H9 (cell line): ENCODE data around the gene NKAIN2. TPM values are rescaled to one million over a fixed set of nuclear protein-coding genes. Genes with fewer than 3 reads are reported as not detected.

ENCODE experiments used
- DNase-seq: peaks from one replicate; pipeline ENCODE4 v3.0.0-alpha.2; 2017
- H2AFZ ChIP-seq: one replicate; pipeline ENCODE4 v1.6.1; 2013; ENCODE audit warnings: mild to moderate bottlenecking, low read length, control low read depth, moderate library complexity
- H2AK5ac ChIP-seq: 2 replicates; pipeline ENCODE4 v1.6.1; 2013; ENCODE audit warnings: low read length, control low read depth, mixed read lengths; ENCODE audit not compliant: insufficient read length
- H2BK120ac ChIP-seq: one replicate; pipeline ENCODE4 v1.6.1; 2013; ENCODE audit warnings: low read depth, mild to moderate bottlenecking, low read length, control low read depth, inconsistent platforms; ENCODE audit not compliant: poor library complexity, severe bottlenecking
- H2BK12ac ChIP-seq: 2 replicates; pipeline ENCODE4 v1.6.1; 2013; ENCODE audit warnings: low read length, control low read depth, mixed read lengths, low read depth; ENCODE audit not compliant: insufficient read length
- H2BK15ac ChIP-seq: 2 replicates; pipeline ENCODE4 v1.6.1; 2013; ENCODE audit warnings: low read depth, low read length, control low read depth
- H2BK20ac ChIP-seq: one replicate; pipeline ENCODE4 v1.6.1; 2013; ENCODE audit warnings: low read depth, mild to moderate bottlenecking, low read length, control low read depth, inconsistent platforms; ENCODE audit not compliant: poor library complexity, severe bottlenecking
- H2BK5ac ChIP-seq: 2 replicates; pipeline ENCODE4 v1.6.1; 2013; ENCODE audit warnings: low read length, control low read depth, mixed read lengths; ENCODE audit not compliant: insufficient read length
- H3K14ac ChIP-seq: 2 replicates; pipeline ENCODE4 v1.6.1; 2013; ENCODE audit warnings: low read length, control low read depth; ENCODE audit not compliant: insufficient read depth
- H3K18ac ChIP-seq: 2 replicates; pipeline ENCODE4 v1.6.1; 2013; ENCODE audit warnings: low read depth, mild to moderate bottlenecking, mixed read lengths, low read length, control low read depth; ENCODE audit not compliant: insufficient read length
- H3K23ac ChIP-seq: 2 replicates; pipeline ENCODE4 v1.6.1; 2013; ENCODE audit warnings: low read length, control low read depth, mixed read lengths, low read depth; ENCODE audit not compliant: insufficient read length
- H3K23me2 ChIP-seq: 2 replicates; pipeline ENCODE4 v1.6.1; 2013; ENCODE audit warnings: low read depth, mild to moderate bottlenecking, mixed read lengths, low read length, control low read depth; ENCODE audit not compliant: insufficient read length, poor library complexity, severe bottlenecking
- H3K27ac ChIP-seq: 2 replicates; pipeline ENCODE4 v1.5.1; 2013; ENCODE audit warnings: low read length, control low read depth, mixed read lengths, low read depth; ENCODE audit not compliant: insufficient read length
- H3K27me3 ChIP-seq: 2 replicates; pipeline ENCODE4 v1.6.1; 2013; ENCODE audit warnings: low read length, control low read depth, inconsistent platforms; ENCODE audit not compliant: insufficient read depth
- H3K4ac ChIP-seq: 2 replicates; pipeline ENCODE4 v1.6.1; 2013; ENCODE audit warnings: low read depth, mild to moderate bottlenecking, control low read depth, inconsistent platforms, low read length, moderate library complexity
- H3K4me1 ChIP-seq: 2 replicates; pipeline ENCODE4 v1.6.1; 2013; ENCODE audit warnings: low read length, control low read depth, inconsistent platforms; ENCODE audit not compliant: insufficient read depth
- H3K4me2 ChIP-seq: 2 replicates; pipeline ENCODE4 v1.6.1; 2013; ENCODE audit warnings: low read length, control low read depth, mixed read lengths; ENCODE audit not compliant: insufficient read length, insufficient read depth
- H3K56ac ChIP-seq: 2 replicates; pipeline ENCODE4 v1.6.1; 2013; ENCODE audit warnings: low read depth, mild to moderate bottlenecking, mixed read lengths, low read length, control low read depth; ENCODE audit not compliant: insufficient read length
- H3K79me1 ChIP-seq: 2 replicates; pipeline ENCODE4 v1.6.1; 2013; ENCODE audit warnings: low read depth, mild to moderate bottlenecking, moderate library complexity, low read length, control low read depth, inconsistent platforms; ENCODE audit not compliant: insufficient read depth, poor library complexity, severe bottlenecking
- H3K79me2 ChIP-seq: 2 replicates; pipeline ENCODE4 v1.6.1; 2013; ENCODE audit warnings: low read length, control low read depth, inconsistent platforms; ENCODE audit not compliant: insufficient read depth
- H3K9ac ChIP-seq: 2 replicates; pipeline ENCODE4 v1.6.1; 2013; ENCODE audit warnings: low read length, control low read depth, mixed read lengths; ENCODE audit not compliant: insufficient read length; ENCODE audit errors: extremely low read depth
- H3K9me3 ChIP-seq: one replicate; pipeline ENCODE4 v1.6.1; 2013; ENCODE audit warnings: low read depth, low read length, inconsistent platforms; ENCODE audit not compliant: control insufficient read depth
- H3T11ph ChIP-seq: one replicate; pipeline ENCODE4 v1.6.1; 2013; ENCODE audit warnings: mild to moderate bottlenecking, low read length, control low read depth, inconsistent platforms
- H4K20me1 ChIP-seq: one replicate; pipeline ENCODE4 v1.6.1; 2013; ENCODE audit not compliant: control insufficient read depth, insufficient read length, insufficient read depth
- H4K5ac ChIP-seq: 2 replicates; pipeline ENCODE4 v1.6.1; 2013; ENCODE audit warnings: low read depth, mild to moderate bottlenecking, mixed read lengths, low read length, control low read depth; ENCODE audit not compliant: insufficient read length
- H4K8ac ChIP-seq: replicated peaks from 2 replicates; pipeline ENCODE4 v1.6.1; 2013; ENCODE audit warnings: low read length, control low read depth, mixed read lengths, low read depth; ENCODE audit not compliant: insufficient read length
- H4K91ac ChIP-seq: 2 replicates; pipeline ENCODE4 v1.6.1; 2013; ENCODE audit warnings: low read depth, mild to moderate bottlenecking, moderate library complexity, mixed read lengths, low read length, control low read depth; ENCODE audit not compliant: insufficient read length
- H3K27ac Mint-ChIP-seq, 3 experiments: 2 replicates in 2 of 3; 3 replicates in 1 of 3; pipeline ENCODE4 v1.8.0; 2020 to 2021; ENCODE audit warnings: mixed read lengths in 3 of 3, mild to moderate bottlenecking in 1 of 3, moderate library complexity in 1 of 3
- H3K27me3 Mint-ChIP-seq: 2 replicates; pipeline ENCODE4 v1.8.0; 2021; ENCODE audit warnings: low read depth, mild to moderate bottlenecking, moderate library complexity, mixed read lengths
- H3K36me3 Mint-ChIP-seq, 3 experiments: 2 replicates in 2 of 3; 3 replicates in 1 of 3; pipeline ENCODE4 v1.8.0; 2020 to 2021; ENCODE audit warnings: low read depth in 3 of 3, mixed read lengths in 3 of 3; ENCODE audit not compliant: insufficient read depth in 1 of 3
- H3K4me1 Mint-ChIP-seq, 2 experiments: 2 replicates each; pipeline ENCODE4 v1.8.0; 2020; ENCODE audit warnings: mixed read lengths in 2 of 2
- H3K4me3 Mint-ChIP-seq, 2 experiments: 2 replicates in 1 of 2; 3 replicates in 1 of 2; pipeline ENCODE4 v1.8.0; 2020 to 2021; ENCODE audit warnings: mild to moderate bottlenecking in 2 of 2, mixed read lengths in 2 of 2, moderate library complexity in 1 of 2
- H3K9me3 Mint-ChIP-seq, 2 experiments: 2 replicates in 1 of 2; 3 replicates in 1 of 2; pipeline ENCODE4 v1.8.0; 2020; ENCODE audit warnings: mild to moderate bottlenecking in 2 of 2, mixed read lengths in 2 of 2, moderate library complexity in 1 of 2
- WGBS: extraction: QIAGEN DNeasy Blood & Tissue Kit; methylation state at CpG from one replicate; pipeline ENCODE4 v1.1.7; 2013; ENCODE audit warnings: missing lambda C conversion rate, low lambda C conversion rate, mixed read lengths; ENCODE audit not compliant: insufficient read length; ENCODE audit errors: extremely low coverage; 5-methylcytosine and 5-hydroxymethylcytosine counted together
- total RNA-seq: library from RNA; stranded (reverse); gene quantifications from 2 replicates; pipeline ENCODE4 v1.2.1, GENCODE V29; 2021
- TF ChIP-seq, protein P1 (sequence below): fragments of 200-600 bp; sonication (generic); conservative IDR thresholded peaks from 3 replicates; pipeline ENCODE4 v1.8.0; 2021; ENCODE audit warnings: antibody characterized with exemption, mild to moderate bottlenecking

NKAIN2 gene
- total RNA-seq, 1 experiment from 2014 or later, result 0.17 TPM

DNA sequence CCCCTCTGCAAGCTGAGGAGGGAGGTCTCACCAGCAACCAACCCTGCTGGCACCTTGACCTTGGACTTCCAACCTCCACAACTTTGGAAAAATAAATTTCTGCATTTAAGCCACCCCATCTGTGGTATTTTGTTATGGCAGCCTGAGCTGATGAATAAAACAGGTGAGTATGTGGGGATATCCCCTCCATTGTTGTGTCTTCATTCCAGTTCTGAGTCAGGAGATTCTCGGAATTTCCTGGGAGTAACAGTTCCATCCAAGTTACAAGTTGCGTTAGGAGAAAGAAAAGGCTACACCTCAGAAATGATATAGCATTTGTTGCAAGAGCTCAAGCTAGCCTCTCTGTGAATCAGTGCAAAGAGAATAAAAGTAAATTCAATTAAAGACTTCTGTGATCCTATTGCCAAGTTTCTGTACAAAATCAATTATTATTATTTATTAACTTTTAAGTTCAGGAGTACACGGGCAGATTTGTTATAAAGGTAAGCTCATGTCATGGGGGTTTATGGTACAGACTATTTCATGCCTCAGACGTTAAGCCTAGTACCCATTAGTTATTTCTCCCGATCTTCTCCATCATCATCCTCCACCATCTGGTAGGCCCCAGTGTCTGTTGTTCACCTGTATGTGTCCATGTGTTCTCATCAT is 153.0 kb downstream of the NKAIN2 start:
- 0 out of 2 replicates have a peak, but pooled peaks cover 2% of the 10 kb centered on the region for H3K27me3 Mint-ChIP-seq
- no peaks in the 10 kb centered on the region for H3K9me3 ChIP-seq
- no peak overlapping the region for H2BK20ac ChIP-seq
- no peak overlapping the region for H2BK5ac ChIP-seq
- H3K79me2 ChIP-seq, result no peaks in the 10 kb centered on the region
- H3K9ac ChIP-seq, result no peak overlapping the region
- no peak overlapping the region; a peak in 1 of 7 replicates for H3K27ac Mint-ChIP-seq
- no peak overlapping the region for H4K5ac ChIP-seq
- no peak overlapping the region for H2AFZ ChIP-seq
- no peaks in the 10 kb centered on the region for H3K4me1 ChIP-seq
- no peak overlapping the region for H2AK5ac ChIP-seq
- TF ChIP-seq, protein P1, sequence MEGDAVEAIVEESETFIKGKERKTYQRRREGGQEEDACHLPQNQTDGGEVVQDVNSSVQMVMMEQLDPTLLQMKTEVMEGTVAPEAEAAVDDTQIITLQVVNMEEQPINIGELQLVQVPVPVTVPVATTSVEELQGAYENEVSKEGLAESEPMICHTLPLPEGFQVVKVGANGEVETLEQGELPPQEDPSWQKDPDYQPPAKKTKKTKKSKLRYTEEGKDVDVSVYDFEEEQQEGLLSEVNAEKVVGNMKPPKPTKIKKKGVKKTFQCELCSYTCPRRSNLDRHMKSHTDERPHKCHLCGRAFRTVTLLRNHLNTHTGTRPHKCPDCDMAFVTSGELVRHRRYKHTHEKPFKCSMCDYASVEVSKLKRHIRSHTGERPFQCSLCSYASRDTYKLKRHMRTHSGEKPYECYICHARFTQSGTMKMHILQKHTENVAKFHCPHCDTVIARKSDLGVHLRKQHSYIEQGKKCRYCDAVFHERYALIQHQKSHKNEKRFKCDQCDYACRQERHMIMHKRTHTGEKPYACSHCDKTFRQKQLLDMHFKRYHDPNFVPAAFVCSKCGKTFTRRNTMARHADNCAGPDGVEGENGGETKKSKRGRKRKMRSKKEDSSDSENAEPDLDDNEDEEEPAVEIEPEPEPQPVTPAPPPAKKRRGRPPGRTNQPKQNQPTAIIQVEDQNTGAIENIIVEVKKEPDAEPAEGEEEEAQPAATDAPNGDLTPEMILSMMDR, result no peak
- no peaks in the 10 kb centered on the region for H3K23me2 ChIP-seq
- DNase-seq, result no peak
- H3K27ac ChIP-seq, result no peak overlapping the region
- WGBS, result no CpG with 5 or more reads among the region's 5 CpGs
- H2BK12ac ChIP-seq, result no peak overlapping the region
- H3K23ac ChIP-seq, result no peak overlapping the region
- no peaks in the 10 kb centered on the region for H3K27me3 ChIP-seq
- no peaks in the 10 kb centered on the region for H3K4me1 Mint-ChIP-seq
- H2BK15ac ChIP-seq, result no peak overlapping the region
- no peaks in the 10 kb centered on the region for H3K79me1 ChIP-seq
- H3T11ph ChIP-seq, result no peak overlapping the region
- no peaks in the 10 kb centered on the region for H3K36me3 Mint-ChIP-seq
- H4K8ac ChIP-seq, result no peak overlapping the region
- H3K4me2 ChIP-seq, result no peak overlapping the region
- H2BK120ac ChIP-seq, result no peak overlapping the region
- no peaks in the 10 kb centered on the region for H4K20me1 ChIP-seq
- H3K4ac ChIP-seq, result no peak overlapping the region
- no peak overlapping the region for H3K14ac ChIP-seq
- H3K56ac ChIP-seq, result no peak overlapping the region
- no peak overlapping the region for H3K18ac ChIP-seq
- no peak overlapping the region for H3K4me3 Mint-ChIP-seq
- no peak overlapping the region for H4K91ac ChIP-seq
- no peaks in the 10 kb centered on the region; a peak in 1 of 5 replicates for H3K9me3 Mint-ChIP-seq
